Activated T-cell treated with anti-CD3 and anti-CD28 coated beads for 4 hours (primary cell): ENCODE results near the gene TREML2.
"Not testable (repeated sequence)": the region's sequence is repeated elsewhere in the genome, so short reads cannot be mapped to it uniquely, and the experiment has no call there.

Experiments
- DNase-seq: peaks from one replicate; pipeline ENCODE4 v3.0.0-alpha.2; 2020

TREML2 gene, protein sequence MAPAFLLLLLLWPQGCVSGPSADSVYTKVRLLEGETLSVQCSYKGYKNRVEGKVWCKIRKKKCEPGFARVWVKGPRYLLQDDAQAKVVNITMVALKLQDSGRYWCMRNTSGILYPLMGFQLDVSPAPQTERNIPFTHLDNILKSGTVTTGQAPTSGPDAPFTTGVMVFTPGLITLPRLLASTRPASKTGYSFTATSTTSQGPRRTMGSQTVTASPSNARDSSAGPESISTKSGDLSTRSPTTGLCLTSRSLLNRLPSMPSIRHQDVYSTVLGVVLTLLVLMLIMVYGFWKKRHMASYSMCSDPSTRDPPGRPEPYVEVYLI

GRCh38 chr6:41200901-41201763 lies at the start of gene TREML2:
Gene TREML2 (minus strand): TSS chr6:41201149. CDS start chr6:41201008, 141 bp downstream.
- DNase-seq, result no peak

GRCh38 chr6:41247882-41248705 lies 47.1 kb upstream of the TREML2 start:
- DNase-seq, result no peak

DNA sequence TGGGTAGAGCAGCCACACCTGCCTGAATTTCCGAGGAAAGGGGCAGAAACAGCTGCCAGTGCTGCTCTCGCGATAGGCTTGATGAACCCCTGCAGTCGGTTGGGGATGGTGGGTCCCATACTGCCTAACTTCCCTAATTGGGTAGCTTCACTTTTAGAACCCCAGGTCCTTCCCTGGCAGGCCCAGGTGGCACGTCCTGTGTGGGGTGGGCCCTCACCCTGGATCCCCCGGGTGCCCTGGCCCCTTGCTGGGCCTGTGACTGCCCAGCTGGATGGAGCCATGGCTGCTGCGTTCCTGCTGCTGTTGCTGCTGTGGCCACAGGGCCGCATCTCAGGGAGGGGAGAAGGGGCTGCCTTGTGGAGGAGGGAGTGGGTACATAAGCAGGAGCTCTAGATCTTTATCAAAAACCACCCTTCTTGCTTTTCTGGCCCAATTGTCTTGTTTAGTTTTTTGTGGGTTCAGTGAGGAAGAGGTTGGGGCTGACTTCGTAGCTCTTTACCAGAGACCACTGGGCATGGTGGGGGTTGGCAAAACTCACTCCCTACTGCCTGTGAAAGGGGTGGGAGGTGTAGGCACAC lies 46.4 kb upstream of the TREML2 start:
- DNase-seq, result no peak

- not testable (repeated sequence) for DNase-seq
Observed at GRCh38 chr6:41246529-41246928, 45.6 kb upstream of the TREML2 start.

DNA sequence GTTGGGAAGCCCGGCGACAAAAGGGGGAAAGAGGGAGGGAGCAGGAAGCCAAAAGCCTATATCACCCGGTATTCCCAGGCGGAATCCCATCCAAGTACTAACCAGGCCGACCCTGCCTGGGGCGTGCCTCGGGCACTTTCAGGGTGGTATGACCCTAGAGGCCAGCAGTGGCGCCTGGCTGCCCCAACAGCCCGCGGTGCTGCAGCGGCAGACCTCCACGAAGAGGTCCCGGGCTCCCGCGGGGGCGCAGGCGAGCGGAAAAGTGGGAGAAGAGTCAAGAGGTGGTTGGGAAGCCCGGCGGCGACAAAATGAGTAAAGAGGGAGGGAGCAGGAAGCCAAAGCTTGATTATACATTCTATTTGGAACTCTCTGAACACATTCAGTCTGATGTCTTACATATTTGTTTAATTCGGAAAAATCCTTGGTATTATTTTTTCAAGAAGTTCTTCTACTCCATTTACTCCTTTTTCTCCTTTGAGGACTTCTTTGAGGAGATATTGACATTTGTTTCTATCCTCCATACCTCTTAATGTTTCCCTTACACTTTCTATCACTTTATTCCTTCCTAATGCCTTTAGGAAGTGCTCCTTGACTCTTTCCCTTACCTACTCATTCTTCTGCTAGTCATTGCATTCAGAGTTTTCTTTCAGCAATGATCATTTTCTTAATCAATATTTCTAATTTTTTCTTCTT lies 38.7 kb upstream of the TREML2 start:
- no peak for DNase-seq

GRCh38 chr6:41237128-41237527 lies 36.2 kb upstream of the TREML2 start:
- no peak for DNase-seq

GRCh38 chr6:41236276-41236675 lies 35.3 kb upstream of the TREML2 start:
- no peak for DNase-seq

DNA sequence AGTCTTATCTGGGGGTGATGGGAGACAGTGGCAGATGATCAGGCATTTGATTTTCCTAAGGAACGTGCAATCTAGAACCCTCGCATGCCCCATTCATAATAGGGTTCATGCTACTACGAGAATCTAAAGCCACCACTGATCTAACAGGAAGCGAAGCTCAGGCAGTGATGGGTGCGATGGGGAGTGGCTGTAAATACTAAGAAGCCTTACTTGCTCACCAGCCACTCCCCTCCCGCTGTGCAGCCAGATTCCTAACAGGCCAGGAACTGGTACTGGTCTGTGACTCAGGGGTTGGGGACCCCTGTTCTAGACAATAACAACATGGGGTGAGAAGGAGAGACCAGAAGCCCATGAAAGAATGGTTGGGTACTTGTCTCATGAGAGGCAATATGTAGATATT lies 31.7 kb upstream of the TREML2 start:
- no peak for DNase-seq

- no peak for DNase-seq
Observed at GRCh38 chr6:41231246-41231645, 30.3 kb upstream of the TREML2 start.

DNA sequence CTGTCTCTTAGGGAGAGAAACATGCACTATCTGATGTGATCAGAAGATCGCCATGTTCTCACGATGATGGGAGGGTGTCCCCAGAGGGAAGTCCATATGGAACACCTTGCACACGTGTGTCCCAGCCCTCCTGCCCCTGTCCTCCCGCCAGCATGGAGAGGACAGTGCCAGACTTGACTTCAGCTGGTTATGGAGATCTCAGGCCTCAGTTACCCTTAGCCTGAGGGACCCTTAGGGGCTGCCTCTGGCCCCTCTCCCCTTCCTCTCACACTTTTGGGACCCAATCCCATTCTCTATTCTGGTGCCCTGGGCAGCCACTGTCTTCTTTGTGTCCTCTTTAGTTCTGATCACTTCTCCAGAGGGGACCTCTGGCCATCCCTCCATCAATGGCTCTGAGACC lies 28.8 kb upstream of the TREML2 start:
- no peak for DNase-seq

- no peak for DNase-seq
Observed at GRCh38 chr6:41228616-41229015, 27.7 kb upstream of the TREML2 start.

- no peak for DNase-seq
Observed at GRCh38 chr6:41228096-41228495, 27.1 kb upstream of the TREML2 start, which contains the start of gene TREML4. Gene TREML4 (plus strand): TSS chr6:41228349. CDS start chr6:41228428, 79 bp downstream.

DNA sequence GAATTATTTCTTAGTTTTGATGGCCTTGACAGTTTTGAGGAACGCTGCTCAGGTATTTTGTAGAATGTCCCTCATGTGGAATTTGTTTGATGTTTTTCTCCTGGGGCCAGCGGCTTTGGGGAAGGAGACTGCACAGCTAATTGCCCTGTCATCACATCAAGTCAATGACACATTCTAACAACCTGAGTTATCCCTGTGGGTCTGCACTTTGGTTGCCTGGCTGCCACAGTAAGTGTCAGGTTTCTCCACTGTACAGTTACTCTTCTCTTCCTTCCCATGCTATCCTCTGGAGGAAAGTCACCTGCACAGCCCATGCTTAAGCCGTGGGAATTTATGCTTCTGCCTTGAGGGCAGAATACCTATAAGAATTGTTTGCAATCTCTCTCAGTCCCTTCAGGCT lies 25.8 kb upstream of the TREML2 start:
- DNase-seq, result no peak

DNA sequence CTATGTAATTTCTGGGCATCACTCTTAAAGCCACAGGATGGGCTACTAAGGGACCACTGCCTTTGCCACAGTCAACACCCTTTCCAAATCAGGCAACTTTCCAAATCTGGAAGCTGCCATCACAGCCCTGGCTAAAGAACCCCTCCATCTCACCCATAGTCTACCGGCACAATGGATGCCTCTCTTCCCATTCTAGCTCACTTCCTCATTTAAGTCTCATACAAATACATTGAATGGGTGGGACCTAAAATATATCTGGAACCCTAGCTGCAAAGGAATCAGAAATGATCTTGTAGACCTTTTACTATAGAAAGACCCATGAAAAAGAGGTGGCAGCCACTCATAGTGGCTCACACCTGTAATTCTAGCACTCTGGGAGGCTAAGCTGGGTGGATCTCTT lies 23.9 kb upstream of the TREML2 start:
- no peak for DNase-seq

DNA sequence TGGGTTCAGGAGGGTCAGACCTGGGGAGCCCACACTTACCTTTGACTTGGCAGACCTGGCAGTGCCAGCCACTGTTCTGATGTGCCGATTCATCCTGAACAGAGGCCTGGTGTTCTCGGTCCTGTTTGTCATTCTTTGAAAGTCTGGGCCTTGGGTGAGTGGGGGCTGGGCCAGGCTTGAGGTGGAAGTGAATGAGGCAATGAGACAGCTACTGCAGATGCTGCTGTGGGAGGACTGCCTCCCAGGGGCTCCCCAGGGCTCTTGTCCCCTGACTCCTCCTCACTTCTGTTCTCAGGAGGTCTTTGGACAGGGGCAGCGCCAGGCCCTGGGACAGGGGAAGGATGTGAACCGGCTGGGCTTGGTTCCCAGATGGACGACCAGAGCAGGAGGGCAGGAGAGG lies 21.6 kb upstream of the TREML2 start:
- DNase-seq, result no peak

DNA sequence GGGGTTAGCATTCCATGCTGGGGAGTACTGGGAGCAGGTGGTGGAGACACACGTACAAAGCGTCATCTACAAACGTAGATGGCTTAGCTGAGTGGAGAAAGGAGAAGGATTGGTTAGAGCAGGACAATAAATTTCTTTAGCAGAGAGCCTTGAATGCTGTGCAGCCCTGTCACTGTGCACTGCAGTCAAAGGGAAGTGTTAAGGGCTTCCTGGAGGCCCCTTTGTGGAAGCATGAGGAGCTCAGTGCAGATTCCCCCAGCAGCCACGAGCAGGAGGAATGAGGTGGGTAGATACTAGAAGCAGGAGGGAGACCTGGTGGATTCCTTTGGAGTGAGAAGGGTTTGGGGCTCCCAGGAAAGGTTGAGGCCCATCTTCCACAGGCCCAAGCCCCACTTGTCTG lies 21.1 kb upstream of the TREML2 start:
- DNase-seq, result no peak

DNA sequence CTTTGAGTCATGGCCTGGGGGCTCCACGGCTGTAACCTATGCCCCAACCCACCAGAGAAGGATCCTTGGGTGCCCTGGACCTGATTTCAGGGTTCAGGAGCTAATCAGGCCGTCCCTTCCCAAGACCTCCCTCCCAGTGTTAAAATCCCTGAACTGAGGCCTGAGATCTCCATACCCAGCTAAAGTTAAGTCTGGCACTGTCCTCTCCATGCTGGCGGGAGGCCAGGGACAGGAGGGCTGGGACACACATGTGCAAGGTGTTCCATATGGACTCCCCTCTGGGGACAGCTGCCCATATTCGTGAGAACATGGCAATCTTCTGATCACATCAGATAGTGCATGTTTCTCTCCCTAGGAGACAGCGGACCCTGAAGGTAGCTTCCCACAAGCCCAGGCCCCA lies 15.7 kb upstream of the TREML2 start:
- no peak for DNase-seq

DNA sequence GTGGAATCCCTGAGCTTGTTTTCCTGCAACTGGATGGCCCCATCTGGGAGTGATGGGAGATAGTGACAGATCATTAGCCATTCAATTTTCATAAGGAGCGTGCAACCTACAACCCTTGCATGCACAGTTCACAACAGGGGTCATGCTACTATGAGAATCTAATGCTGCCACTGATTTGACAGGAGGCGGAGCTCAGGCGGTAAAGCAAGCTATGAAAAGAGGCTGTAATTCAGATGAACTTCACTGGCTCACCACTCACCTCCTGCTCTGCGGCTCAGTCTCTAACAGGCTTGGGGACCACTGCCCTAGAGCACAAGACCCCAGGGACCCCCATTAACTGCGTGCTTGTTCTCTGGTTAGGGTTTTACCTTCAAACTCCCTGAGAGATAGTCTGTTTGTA lies 14.8 kb upstream of the TREML2 start:
- DNase-seq, result no peak

GRCh38 chr6:41214559-41215238 lies 13.8 kb upstream of the TREML2 start:
- DNase-seq, result no peak

GRCh38 chr6:41209547-41210320 lies 8.8 kb upstream of the TREML2 start:
- no peak for DNase-seq
